NCI-H146 treated with DMSO at 0.1 percent for 48 hours (cell line): ENCODE measurements around the gene DNASE1.

ENCODE experiments used
- DNase-seq: peaks from one replicate; lab custom pipeline; 2025; ENCODE audit not compliant: unreplicated experiment; lab: John Stamatoyannopoulos, UW

Gene DNASE1

DNA sequence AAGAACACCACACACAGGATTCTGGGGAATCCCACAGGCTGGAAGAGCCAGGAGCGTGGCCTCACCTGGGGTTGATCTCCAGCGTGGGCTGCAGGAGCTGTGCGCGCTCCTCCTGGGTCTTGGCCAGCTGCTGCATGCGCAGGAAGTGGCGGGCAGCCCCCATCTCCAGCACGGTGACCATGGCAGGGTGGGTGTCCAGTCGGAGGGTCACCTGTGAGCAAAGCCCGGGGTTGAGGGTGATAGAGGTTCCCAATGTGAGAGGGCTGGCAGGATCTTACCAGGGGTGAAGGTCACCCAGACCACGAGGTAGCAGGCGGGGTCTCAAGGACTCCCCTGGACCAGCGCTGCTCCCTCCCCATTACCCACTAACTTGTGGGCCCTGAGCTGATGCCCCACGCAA is 7.4 kb downstream of the DNASE1 start:
- no peak for DNase-seq

DNA sequence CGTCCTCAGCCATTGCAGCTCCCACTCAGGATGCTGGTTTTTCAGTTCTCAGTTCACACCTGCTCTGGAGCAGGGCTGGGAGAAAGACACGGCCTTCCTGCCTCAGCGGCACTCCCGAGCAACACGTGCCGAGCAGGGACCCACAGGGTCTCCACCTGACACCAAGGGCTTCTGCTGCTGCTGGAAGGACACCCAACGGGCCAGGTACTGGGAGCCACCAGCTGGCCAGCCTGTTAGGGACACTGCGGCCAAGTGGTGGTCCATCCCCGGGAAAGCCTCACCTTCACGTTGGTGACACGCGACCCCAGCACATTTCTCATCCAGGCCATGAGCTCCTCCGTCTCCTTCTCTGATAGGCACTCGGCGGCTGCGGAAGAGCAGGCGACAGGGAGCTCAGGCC is 8.1 kb downstream of the DNASE1 start:
- no peak for DNase-seq

DNA sequence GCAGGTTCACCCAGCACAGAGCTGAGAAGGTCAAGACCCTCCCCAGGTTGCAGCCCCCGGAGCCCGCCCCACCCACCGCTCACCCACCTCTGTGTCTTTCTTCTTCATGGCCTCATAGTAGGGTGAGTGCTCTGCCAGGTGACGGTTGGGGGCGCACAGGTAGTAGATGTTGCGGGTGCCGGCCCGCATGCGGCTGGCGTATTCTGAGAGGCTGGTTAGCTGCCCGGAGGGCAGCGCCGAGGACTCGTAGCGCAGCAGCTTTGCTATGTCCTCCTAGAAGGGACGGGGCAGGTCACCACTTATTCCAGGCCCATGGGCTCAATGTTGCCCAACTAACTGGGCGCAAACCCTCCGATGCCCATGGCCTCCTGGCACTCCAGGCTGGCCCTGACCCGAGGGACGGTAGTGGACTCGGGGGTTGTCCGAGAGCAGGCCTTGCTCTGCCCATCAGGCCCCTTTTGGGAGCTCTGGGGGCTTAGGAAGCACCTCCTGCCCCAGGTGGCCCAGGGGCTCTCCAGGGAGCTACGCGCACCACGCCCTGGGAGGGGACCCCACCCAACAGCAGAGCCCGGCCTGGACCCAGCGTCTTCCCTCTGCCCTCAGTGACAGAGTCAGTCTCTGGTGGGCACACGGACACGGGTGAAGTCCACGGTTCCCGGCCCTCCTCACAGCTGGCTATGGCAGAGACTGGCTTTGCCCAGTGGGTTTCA is 9.9 kb downstream of the DNASE1 start:
- no peak for DNase-seq

DNA sequence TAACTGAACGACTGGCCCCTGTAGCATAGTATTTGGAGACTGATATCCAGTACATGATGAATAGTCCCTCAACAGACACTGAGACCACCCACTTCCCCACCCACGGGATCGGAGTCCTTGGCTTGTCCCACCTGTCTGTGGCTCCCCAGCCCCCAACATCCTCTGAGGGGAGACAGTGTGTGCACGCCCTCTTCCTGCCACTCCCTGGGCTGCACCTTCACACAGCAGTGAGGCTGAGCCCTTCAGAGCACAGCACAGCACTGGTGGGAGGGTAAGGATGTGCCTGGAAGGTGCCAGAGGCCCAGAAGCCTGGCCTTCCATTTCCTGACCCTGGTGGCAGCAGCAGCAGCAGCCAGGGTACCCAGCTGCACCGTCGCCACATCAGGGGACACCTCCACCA is 11.0 kb downstream of the DNASE1 start:
- DNase-seq: no peak

DNA sequence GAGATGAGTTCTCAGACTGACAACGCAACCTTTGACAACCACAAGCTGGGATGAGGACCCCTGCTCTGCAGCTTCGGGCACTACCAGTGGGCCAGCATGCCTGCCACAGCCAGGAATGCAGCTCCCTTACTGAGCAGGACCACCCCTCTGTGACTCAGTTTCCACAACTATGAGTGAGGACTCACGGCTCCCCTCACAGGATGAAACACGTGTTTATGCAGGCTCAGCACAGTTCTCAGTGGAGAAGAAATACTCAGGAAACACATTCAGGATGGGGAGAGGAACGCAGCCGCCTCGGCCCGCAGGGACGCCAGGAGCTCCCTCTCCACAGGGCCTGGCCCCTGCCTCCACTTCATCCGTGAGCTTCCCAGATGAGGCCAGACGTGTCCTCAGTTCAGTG is 14.1 kb downstream of the DNASE1 start:
- DNase-seq: no peak

DNA sequence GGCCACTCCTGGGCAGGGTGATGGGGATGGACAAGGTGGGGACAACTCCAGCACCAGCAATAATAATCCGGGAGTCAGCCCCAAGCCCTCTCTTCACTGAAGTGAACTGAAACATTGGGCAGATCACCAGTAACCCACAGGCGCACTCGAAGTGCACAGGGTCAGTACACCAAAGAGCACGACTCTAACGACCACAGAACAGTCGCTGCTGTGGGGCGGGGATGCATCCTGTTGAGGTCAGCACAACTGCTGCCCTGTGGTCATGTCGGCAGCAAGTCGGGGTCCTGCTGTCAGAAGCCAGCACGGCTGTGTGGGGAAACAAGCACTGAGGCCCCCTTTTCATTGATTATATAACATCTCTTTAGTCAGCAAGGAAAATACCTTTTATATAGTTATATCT is 14.6 kb downstream of the DNASE1 start:
- DNase-seq: no peak

DNA sequence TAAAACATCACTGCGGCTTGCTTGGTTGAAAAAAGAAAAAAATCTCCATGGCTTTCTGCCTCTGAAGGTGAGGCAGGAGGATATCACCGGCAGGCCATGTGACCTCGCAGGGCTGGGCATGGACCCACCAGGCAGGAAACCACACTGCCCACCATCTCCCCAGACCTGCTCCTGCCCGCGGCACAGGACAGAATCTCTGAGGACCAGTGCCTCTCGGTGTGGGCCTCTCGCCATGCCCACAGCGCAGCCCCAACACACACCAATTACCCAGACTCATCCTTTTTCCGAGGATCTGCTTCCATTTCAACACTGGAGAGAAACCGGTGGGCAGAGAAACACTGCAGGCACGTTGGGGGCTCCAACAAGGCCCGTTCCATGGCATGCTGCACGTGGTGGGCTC is 16.2 kb downstream of the DNASE1 start:
- no peak for DNase-seq

DNA sequence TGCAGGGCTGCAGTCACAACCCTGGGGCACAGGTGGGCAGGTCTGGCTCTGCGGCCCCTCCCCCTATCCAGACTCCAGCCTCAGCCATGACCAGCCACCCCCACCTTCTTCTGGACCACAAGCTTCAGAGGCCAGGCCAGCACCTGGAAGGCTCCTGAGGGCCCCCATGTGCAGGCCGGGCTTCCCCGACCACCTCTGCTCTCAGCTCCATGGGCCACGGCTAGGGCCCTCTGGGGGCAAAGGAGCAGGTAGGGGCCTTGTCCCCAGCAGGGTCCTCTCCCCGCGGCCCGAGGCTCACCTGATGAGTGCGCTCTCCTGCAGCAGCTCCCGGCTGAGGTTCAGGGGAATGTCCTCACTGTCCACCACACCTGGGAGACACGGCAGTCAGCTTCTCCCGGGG is 16.9 kb downstream of the DNASE1 start:
- no peak for DNase-seq

DNA sequence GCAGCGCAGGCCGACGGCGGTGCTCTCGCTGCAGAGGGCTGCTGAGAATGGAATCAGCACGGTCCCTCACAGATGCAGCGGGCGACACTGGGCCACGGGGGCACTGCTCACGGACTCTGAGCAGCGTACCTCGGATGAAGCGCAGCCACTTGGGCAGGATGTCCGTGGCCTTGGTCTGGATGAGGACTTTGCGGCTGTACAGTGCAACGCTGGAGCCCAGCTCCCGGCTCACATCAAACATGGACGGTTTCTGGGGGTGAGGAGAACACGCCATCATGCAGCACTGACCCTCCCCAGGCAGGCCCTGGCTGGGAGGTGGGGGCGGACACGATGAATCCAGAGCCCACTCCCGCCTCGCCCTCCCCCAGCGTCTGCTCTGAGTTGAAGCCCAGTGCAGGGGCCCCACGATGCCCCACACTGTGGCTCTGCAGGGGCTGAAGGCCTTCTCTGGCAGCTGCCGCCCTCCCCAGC is 18.1 kb downstream of the DNASE1 start:
- no peak for DNase-seq

DNA sequence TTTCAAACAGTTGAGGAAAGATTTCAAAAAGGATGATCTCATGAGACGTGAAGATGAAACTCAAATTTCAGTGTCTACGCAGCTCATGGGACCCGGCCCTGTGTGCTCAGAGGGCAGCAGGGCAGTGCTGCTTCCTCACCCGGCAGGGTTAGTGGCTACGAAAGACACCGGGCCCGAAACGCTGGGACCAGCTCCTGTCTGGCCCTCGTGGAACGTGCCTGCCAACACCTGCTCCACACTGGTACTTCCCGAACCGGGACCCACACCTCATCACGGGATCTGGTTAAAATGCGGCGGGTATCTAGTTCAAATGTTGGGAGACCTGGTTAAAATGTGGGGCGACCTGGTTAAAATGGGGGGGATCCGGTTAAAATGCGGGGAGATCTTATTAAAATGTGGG is 18.7 kb downstream of the DNASE1 start:
- no peak for DNase-seq

DNA sequence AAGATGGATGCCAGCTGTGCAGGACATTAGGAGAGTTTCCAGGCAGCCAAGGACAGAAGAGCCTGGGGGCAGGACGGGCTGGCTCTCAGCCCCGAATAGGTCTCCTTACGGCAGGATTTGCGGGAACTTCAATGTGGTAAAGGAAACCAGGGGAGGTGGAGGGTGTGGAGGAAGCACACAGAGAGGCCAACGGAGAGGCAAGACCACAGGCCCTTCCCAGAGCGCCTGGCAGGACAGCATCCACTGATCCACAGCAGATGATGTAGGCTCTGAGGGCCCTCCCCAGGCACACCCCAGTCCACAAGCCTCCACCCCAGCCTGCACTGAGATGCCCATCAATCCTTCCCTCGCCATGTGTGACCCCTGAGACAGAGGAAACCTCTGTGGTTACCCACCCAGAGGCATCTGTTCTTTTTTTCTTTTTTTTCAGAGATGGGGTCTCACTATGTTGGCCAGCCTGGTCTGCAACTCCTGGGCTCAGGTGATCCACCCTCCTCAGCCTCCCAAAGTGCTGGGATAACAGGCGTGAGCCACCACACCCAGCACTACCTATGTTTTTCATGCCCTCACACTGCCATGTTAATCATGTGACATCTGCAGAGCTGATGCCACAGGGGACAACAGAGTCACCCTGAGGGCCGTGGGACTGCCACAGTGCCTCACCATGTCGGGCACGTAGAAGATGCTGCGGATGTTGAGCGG is 19.3 kb downstream of the DNASE1 start:
- DNase-seq: no peak

DNA sequence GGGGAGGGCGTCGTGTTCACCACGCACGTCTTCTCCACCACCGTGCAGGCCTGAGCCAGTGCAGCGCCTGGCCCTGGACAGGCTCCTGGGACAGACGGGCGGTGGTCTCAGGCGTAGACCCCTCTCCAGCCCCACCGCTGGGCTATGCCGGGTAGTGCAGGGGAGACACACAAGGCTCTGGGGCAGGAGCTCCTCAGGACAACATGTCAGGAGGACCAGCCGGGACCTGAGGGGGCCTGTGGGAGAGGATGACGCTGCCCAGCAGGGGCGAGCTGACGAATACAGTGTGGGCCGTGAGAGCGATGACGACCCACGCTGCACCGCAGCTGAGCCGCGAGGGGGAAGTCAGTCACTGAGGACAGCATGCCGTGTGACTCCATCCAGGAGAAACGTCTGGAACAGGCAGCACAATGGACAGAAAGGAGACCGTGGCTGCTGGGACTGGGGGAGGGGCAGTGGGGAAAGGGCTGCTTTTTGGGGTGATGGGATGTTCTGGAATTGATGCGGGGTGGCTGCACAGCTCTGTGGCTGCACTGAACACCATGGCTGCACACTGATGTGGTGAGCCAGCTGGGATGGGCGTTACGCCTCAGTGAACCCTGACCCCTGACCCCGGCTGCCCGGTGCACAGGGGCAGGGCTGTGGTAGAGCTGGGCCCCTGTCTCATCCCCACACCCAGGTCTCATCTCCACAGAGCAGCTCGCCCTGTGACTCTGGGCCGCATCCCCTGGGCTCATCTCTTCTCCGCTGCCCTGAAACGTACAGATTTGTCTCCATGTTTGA is 20.2 kb downstream of the DNASE1 start:
- DNase-seq: no peak

DNA sequence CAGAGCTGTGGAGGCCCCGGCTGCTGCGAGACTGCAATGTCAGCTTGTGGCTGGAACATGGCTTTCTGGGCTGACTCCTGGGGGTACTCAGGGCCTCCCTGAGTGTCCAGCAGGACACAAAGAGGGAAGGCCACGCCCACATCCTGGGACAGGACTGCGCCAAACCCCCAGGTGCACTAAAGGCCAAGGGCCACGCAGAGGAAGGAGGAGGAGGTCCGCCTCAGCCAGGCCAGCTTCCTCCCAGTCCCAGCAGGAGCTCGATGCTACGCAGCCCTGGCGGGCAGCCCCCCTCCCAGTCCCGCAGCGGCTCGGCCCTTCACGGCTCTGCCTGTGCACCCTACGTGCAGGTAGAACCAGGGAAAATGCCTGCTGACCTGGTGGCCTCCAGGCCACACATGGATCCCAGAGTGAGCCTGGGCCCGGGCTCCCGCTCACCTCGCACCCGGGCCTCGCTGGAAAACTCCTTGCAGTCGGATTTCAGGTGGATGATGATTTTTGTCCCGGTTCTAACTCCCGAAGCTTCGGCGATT is 21.2 kb downstream of the DNASE1 start:
- DNase-seq: no peak

DNA sequence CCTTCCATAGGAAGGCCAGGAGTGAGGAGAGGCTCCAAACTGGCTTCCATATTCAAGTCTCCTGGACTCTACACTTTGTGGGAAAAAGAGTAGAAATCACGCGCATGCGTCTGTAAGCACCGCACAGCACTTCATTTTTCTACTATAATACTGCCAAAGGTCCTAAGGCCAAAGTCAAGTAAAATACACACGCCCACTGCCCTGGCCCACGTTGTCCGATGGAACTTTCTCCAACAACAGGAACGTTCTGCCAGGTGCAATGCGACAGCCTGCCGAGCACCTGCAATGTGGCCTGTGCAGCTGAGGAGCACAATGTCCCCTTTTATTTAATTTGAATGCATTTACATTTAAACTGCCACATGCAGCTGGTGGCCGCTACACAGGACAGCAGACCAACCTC is 23.5 kb downstream of the DNASE1 start:
- no peak for DNase-seq

DNA sequence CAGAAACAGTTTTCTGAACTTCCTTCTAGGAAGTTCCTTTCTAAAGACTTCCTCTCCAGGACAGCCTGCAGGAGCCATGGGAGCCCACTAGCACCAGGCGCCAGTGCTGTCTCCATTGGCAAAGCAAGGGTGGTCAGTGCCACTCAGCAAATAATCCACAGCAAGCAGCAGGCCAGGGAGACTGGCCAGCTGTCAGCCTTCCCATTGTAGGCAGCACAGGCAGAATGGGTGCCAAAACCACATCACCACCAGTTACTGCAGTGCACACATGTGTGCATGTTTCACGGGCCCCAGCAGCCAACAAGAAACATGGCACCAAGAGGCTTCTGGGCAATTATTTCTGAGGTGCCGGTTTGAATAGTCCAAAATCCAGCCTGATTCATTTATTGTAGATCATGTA is 26.7 kb downstream of the DNASE1 start:
- DNase-seq: no peak

DNA sequence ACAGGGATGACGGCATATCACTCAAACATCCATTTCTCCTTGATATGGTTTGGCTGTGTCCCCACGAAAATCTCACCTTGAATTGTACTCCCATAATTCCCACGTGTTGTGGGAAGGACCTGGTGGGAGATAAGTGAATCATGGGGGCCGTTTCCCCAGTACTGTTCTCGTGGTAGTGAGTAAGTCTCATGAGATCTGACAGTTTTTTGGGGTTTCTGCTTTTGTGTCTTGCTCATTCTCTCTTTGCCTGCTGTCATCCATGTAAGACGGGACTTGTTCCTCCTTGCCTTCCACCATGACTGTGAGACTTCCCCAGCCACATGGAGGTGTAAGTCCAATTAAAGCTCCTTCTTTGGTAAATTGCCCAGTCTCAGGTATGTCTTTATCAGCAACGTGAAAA is 32.5 kb downstream of the DNASE1 start:
- no peak for DNase-seq

DNA sequence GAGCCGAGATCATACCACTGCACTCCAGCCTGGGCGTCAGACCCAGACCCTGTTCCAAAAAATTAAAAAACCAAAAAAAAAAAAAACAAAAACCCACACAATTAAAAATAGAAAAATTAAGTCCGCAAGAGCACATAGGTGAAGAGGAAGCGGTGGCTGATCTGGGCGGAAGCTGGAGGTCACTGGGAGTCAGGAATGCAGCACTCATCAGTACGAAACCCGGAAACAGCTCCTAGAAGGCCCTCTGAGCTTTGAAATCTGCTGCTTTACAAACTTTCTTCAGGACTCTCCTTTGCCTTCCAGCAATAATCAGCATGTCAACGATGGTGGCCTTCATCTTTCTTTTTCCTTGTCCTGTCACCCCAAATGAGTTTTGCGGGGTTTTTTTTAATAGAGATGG is 33.3 kb downstream of the DNASE1 start:
- no peak for DNase-seq

DNA sequence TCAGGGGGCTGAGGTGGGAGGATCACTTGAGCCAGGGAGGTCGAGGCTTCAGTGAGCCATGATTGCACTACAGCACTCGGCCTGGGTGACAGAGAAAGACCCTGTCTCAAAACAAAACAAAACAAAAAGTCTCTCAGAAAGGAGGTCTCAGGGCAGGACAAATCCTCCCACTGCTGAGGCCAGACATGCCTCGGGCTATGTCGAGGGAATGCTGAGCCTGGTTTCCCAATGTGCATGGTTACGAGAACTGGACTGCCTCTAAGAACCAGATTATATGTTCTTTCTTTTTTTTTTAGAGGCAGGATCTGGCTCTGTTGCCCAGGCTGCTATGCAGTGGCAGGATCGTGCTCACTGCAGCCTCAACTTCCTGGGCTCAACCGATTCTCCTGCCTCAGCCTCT is 35.2 kb downstream of the DNASE1 start:
- no peak for DNase-seq

DNA sequence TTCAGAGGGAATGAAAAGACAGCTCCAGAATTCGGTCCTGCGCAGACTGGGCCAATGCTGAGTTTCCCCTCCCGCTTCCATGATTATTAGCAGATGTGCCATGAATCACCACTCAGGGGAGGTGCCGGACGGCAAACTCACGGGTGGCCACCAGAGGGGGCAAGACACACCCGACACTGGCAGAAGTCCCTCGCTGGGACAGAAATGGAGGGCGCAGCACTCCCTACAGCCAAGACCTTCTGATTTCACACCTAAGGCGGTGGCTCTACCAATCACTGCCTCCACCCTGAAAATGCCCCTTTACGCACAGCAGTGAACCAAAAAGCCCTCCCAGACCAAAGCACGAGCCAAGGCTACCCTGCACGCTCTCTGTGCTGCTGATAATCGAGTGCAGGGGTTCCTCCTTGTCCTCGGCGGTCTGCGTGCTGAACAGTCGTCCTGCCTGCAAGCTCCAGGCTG is 36.0 kb downstream of the DNASE1 start:
- peak; percentile 41 for DNase-seq

DNA sequence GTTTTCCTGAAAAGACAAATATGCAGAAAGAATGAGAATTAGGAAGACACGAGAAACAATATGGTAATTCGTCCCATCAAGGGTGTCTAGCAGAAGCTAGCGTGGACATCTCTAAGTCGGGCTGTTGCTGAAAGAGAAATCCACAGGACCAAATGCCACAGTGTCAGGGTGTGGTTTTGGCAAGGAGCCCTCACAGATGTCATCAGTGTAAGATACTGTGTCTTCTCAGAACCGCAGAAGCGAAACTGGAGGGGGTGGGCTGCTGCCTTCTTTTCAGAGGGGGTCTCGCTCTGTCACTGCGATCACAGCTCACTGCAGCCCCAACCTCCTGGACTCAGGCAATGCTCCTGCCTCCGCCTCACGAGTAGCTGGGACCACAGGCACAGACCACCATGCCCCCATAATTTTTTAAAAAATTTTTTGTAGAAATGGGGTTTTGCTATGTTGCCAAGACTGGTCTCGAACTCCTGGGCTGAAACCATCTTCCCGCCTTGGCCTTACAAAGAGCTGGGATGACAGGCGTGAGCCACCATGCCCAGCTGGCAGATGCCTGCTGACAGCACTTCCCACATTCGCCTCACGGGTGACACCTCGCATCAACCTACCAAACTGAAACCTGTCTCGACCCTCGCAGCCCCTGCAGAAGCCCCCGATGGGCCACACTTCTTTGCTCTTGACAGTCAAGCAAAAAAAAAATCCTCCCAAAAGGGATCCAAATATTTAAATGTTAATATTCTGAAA is 36.7 kb downstream of the DNASE1 start:
- no peak for DNase-seq

DNA sequence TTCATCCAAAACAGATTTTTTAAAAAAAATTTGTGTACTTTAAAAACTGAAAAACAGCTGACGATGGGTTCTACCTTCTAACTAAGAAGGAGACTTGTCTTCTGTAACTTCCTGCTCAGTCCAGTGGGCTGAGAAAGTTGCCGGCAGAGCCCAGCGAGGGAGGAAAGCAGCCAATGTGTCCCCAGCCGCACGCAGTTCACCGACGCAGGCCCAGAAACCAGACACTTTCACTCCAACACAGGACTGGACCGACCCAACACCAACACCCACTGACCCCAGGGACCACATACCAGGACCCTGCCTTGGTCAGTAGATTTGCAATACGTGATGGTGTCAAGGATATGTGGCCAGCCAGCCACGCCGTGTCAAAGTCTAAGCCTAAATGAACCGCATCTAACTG is 37.3 kb downstream of the DNASE1 start:
- no peak for DNase-seq
